ENCODE data around the gene SOD1. TPM values are rescaled to one million over a fixed set of nuclear protein-coding genes. Genes with fewer than 3 reads are reported as not detected.

The SOD1 gene
- total and polyA plus RNA-seq, 2 of the 8 experiments (the other 6 are each of a cell fraction or from before 2014, with no cell fraction given), result 192 to 226 TPM

DNA sequence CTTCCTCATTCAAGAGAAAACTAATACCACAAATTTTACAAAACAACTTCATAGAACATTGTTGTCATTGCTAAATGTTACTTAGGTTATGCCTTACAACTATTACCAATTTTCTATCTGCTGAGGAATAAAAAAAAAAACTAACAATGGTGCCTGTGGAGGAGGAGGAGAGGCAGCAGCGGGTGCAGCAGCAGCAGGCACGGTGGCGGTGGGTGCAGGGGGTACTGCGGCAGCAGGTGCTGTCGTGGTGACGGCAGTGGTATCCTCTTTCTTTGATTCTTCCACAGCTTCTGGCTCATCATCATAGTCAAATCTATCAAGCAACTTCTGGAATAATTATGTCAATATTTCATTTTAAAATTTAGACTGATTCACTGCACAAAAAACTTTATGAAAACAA is 36.9 kb downstream of the SOD1 start:
- no peak overlapping the region for H3K27ac ChIP-seq (ENCODE audit: low read depth, low read length)
- TF ChIP-seq JUN (IDR thresholded peaks at IDR 0.05; ENCODE audit: low read depth, low read length) (no peak), POLR2AphosphoS5 (IDR thresholded peaks at IDR 0.05; ENCODE audit: low read depth, low read length) (no peak), CBX5 (IDR thresholded peaks at IDR 0.05; ENCODE audit: low read depth, low read length) (no peak), TAF1 (IDR thresholded peaks at IDR 0.05; ENCODE audit: low read depth, low read length) (no peak), SIRT6 (IDR thresholded peaks at IDR 0.05; ENCODE audit: low read length) (no peak), ZNF274 (IDR thresholded peaks at IDR 0.05; ENCODE audit: borderline replicate concordance, extremely low read depth, low read length) (no peak)
- TF ChIP-seq, protein P1, sequence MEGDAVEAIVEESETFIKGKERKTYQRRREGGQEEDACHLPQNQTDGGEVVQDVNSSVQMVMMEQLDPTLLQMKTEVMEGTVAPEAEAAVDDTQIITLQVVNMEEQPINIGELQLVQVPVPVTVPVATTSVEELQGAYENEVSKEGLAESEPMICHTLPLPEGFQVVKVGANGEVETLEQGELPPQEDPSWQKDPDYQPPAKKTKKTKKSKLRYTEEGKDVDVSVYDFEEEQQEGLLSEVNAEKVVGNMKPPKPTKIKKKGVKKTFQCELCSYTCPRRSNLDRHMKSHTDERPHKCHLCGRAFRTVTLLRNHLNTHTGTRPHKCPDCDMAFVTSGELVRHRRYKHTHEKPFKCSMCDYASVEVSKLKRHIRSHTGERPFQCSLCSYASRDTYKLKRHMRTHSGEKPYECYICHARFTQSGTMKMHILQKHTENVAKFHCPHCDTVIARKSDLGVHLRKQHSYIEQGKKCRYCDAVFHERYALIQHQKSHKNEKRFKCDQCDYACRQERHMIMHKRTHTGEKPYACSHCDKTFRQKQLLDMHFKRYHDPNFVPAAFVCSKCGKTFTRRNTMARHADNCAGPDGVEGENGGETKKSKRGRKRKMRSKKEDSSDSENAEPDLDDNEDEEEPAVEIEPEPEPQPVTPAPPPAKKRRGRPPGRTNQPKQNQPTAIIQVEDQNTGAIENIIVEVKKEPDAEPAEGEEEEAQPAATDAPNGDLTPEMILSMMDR (IDR thresholded peaks at IDR 0.05; ENCODE audit: control extremely low read depth in 1 of 3, insufficient read depth in 1 of 3, low read depth in 1 of 3, low read length in 3 of 3), result peak in 1 of 3 experiments; percentile 16; a peak in 1 of 4 replicates

More for the DNA sequence above, 36.9 kb downstream of the SOD1 start:
- FAIRE-seq (no peak), DNase-seq (ENCODE audit: low read depth in 1 of 2, low spot score in 2 of 2) (no peak)
- Histone ChIP-seq H4K91ac (replicated peaks; ENCODE audit: insufficient read length, low read length) (no peak overlapping the region), H4K20me1 (replicated peaks in 1 of 2; ENCODE audit: control insufficient read depth in 1 of 2, insufficient read depth in 2 of 2, low read length in 2 of 2) (peaks cover 2 to 4% of the 10 kb centered on the region in 2 experiments), H3K79me1 (ENCODE audit: low read depth, low read length) (no peaks in the 10 kb centered on the region), H3K4ac (replicated peaks; ENCODE audit: insufficient read length, low read depth, low read length) (no peak overlapping the region), H3K9me3 (ENCODE audit: insufficient read depth in 2 of 2, low read depth in 1 of 2, low read length in 1 of 2) (no peaks in the 10 kb centered on the region), H3K4me2 (ENCODE audit: insufficient read depth in 1 of 2, low read depth in 2 of 2, low read length in 2 of 2) (no peak overlapping the region), H3K9ac (replicated peaks in 1 of 4; ENCODE audit: extremely low read depth in 1 of 4, low read depth in 3 of 4, low read length in 3 of 4) (no peak overlapping the region), H2BK15ac (ENCODE audit: low read length) (no peak overlapping the region), H4K8ac (ENCODE audit: extremely low read depth, insufficient read depth, low read length) (no peak overlapping the region), H3K4me3 (ENCODE audit: extremely low read depth in 1 of 4, insufficient read depth in 2 of 4, low read depth in 3 of 4, low read length in 4 of 4) (no peak overlapping the region), H3K79me2 (ENCODE audit: control insufficient read depth in 1 of 2, insufficient read depth in 2 of 2, low read length in 2 of 2) (peaks cover 0 to 12% of the 10 kb centered on the region in 2 experiments; a peak in 2 of 4 replicates), H3K36me3 (ENCODE audit: control insufficient read depth in 2 of 4, insufficient read depth in 4 of 4, low read length in 3 of 4) (peaks cover 30 to 99% (median 70%) of the 10 kb centered on the region in 4 experiments), H2BK12ac (ENCODE audit: low read depth, low read length) (no peak overlapping the region), H3K14ac (ENCODE audit: insufficient read length) (no peak overlapping the region), H3K23ac (ENCODE audit: insufficient read length) (no peak overlapping the region), H2BK20ac (ENCODE audit: low read length) (no peak overlapping the region), H3K18ac (ENCODE audit: extremely low read depth, low read length) (no peak overlapping the region), H4K5ac (ENCODE audit: insufficient read length, low read depth, low read length) (no peak overlapping the region), H2BK5ac (ENCODE audit: low read depth, low read length) (no peak overlapping the region), H2BK120ac (replicated peaks; ENCODE audit: low read depth, low read length) (no peak overlapping the region), H3K4me1 (replicated peaks in 1 of 4; ENCODE audit: control insufficient read depth in 3 of 4, insufficient read depth in 4 of 4, low read length in 3 of 4) (no peaks in the 10 kb centered on the region), H3K23me2 (ENCODE audit: low read depth, low read length) (no peaks in the 10 kb centered on the region), H2AK5ac (ENCODE audit: low read depth, low read length) (no peak overlapping the region), H3K56ac (replicated peaks; ENCODE audit: insufficient read length, low read depth, low read length) (no peak overlapping the region), H2AFZ (ENCODE audit: low read length) (no peak overlapping the region), H3K27me3 (replicated peaks in 1 of 4; ENCODE audit: control insufficient read depth in 3 of 4, extremely low read depth in 1 of 4, insufficient read depth in 3 of 4, low read length in 3 of 4) (peaks cover 0 to 1% (median 0%) of the 10 kb centered on the region in 4 experiments; a peak in 1 of 7 replicates)
- 98% methylated on average over 6 of the region's 6 CpGs; no CpG with 5 or more reads in 1 of the 2 experiments for WGBS, 2 experiments (ENCODE audit: extremely low coverage in 1 of 2, insufficient coverage in 1 of 2, insufficient read length in 1 of 2, insufficient replicate concordance in 2 of 2, low coverage in 1 of 2, low lambda C conversion rate in 2 of 2, missing lambda C conversion rate in 1 of 2)
- ChIA-PET POLR2A (ENCODE audit: partially characterized antibody) (interaction anchor here (0.8 to 1.3 kb wide), 3 partner anchors 10 to 19 kb away, joined by 3 to 4 read pairs (median 3); no protein-coding TSS in a partner anchor), CTCF (ENCODE audit: partially characterized antibody) (no interaction called here)
